Tibial artery (tissue), 4 donors: Measurements from ENCODE around the gene BMP5.

Source experiments
- DNase-seq, 2 donors: peaks; one replicate each; pipeline ENCODE4 v3.0.0-alpha.2; 2019
- H3K27ac ChIP-seq, 2 donors: fragments of 200-600 bp; sonication (generic) in 1 of 2; 1 replicate in 1 of 2; 2 replicates in 1 of 2; pipeline ENCODE4 v1.5.1; 2018 to 2019; ENCODE audit warnings: mild to moderate bottlenecking in 1 of 2
- H3K27me3 ChIP-seq, 2 donors: fragments of 200-600 bp; sonication (generic) in 1 of 2; one replicate each; pipeline versions ENCODE4 v1.5.1 to v1.6.0; 2016 to 2019
- H3K36me3 ChIP-seq, 3 donors: fragments of 200-600 bp; sonication (generic) in 2 of 3; one replicate each; pipeline ENCODE4 v1.5.1; 2016 to 2019; ENCODE audit warnings: mild to moderate bottlenecking in 2 of 3
- H3K4me1 ChIP-seq, 4 donors: fragments of 200-600 bp; sonication (generic) in 2 of 4; 1 replicate in 3 of 4; 2 replicates in 1 of 4; pipeline ENCODE4 v1.5.1; 2016 to 2019
- H3K4me3 ChIP-seq, 2 donors: fragments of 200-600 bp; sonication (generic) in 1 of 2; 1 replicate in 1 of 2; 2 replicates in 1 of 2; pipeline ENCODE4 v1.5.1; 2018 to 2019; ENCODE audit warnings: mild to moderate bottlenecking in 2 of 2
- H3K9me3 ChIP-seq, 3 donors: fragments of 200-600 bp; sonication (generic) in 1 of 3; one replicate each; pipeline ENCODE4 v1.5.1; 2016 to 2019
- CTCF ChIP-seq, 2 experiments: fragments of 200-600 bp in 1 of 2; fragments of 450-650 bp in 1 of 2; IDR thresholded peaks; one replicate each; pipeline ENCODE4 v1.5.1; 2017 to 2019; ENCODE audit warnings: antibody characterized with exemption in 2 of 2, mild to moderate bottlenecking in 1 of 2, moderate library complexity in 1 of 2
- intact Hi-C: fragments of 100-400 bp; cut with DNase I; formaldehyde crosslinking; loops from one replicate; pipeline ENCODE4 v1.15.0; 2023; ENCODE audit warnings: low total_unique reads

Gene BMP5

DNA sequence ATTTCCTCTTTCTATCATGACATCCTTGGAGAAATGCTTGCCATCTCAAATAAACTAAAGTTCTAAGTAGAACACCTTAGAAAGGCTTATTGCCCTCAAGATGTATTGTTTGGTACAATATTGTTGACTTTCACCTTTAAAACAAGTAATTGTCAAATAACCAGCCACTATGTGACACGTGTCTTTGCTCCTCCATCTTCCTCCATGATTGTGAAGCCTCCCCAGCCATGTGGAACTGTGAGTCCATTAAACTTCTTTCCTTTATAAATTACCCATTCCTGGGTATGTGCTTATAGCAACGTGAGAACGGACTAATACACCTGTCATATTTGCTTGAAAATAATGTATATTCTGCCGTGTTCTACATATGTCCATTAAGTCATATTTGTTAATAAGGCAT is 126.5 kb downstream of the BMP5 start:
- H3K4me1 ChIP-seq: no peaks in the 10 kb centered on the region
- intact Hi-C loops: no loop called here
- no peak for DNase-seq

GRCh38 chr6:55746473-55746872 is 128.9 kb downstream of the BMP5 start:
- intact Hi-C loops: no loop called here
- DNase-seq: no peak

More for the DNA sequence above, 126.5 kb downstream of the BMP5 start:
- no peaks in the 10 kb centered on the region for H3K27me3 ChIP-seq
- H3K36me3 ChIP-seq: no peaks in the 10 kb centered on the region
- H3K9me3 ChIP-seq: no peaks in the 10 kb centered on the region
- H3K27ac ChIP-seq: no peak overlapping the region
- no peak for TF ChIP-seq CTCF (IDR thresholded peaks at IDR 0.05)
- no peak overlapping the region for H3K4me3 ChIP-seq

DNA sequence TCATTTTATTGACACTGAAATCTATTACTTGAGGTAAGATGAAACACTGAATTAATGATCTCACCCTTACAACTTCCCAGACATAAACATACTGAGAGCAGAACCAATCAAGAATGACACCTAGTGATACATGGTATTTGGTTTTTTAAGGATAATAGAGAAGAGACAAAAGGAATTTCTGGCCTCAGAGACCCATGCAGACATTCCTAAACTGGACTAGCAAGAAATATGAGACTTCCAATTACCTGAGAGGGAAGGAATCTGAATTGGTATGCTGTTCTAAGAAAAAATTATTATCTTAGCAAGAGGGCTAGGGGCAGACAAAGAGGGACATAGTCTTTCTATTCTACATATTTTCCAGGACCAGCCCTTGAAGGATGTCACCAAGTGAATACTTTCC is 141.1 kb downstream of the BMP5 start:
- no peaks in the 10 kb centered on the region for H3K36me3 ChIP-seq
- intact Hi-C loops: no loop called here
- H3K9me3 ChIP-seq: peaks cover 0 to 4% (median 0%) of the 10 kb centered on the region in 3 donors
- no peak overlapping the region for H3K4me3 ChIP-seq
- H3K27me3 ChIP-seq: no peaks in the 10 kb centered on the region
- no peaks in the 10 kb centered on the region for H3K4me1 ChIP-seq
- no peak overlapping the region for H3K27ac ChIP-seq
- DNase-seq: no peak
- TF ChIP-seq CTCF (IDR thresholded peaks at IDR 0.05): no peak

More at GRCh38 chr6:55746473-55746872, 128.9 kb downstream of the BMP5 start:
- H3K9me3 ChIP-seq: no peaks in the 10 kb centered on the region
- no peaks in the 10 kb centered on the region for H3K27me3 ChIP-seq
- H3K4me1 ChIP-seq: no peaks in the 10 kb centered on the region
- H3K4me3 ChIP-seq: no peak overlapping the region
- no peaks in the 10 kb centered on the region for H3K36me3 ChIP-seq
- no peak overlapping the region for H3K27ac ChIP-seq
- TF ChIP-seq CTCF (IDR thresholded peaks at IDR 0.05): no peak

- H3K4me3 ChIP-seq: no peak overlapping the region
These were observed 145.7 kb downstream of the BMP5 start for GRCh38 chr6:55729665-55730064.

DNA sequence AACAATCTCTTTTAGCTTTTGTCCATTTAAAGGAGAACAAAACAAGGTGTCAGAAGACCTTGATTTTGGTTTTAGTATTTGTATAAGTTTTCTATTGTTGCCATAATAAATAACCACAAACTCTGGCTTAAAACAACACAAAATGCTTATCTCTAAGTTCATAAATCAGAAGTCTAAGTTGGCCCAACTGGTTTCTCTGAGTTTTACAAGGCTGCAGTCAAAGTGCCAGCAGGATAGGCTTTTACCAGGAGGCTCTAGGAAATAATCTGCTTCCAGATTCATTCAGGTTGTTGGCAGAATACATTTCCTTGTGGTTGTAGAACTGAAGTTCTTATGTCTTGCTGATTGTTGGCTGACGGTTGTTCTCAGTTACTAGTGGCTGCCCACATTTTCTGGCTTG is 149.2 kb downstream of the BMP5 start:
- Histone ChIP-seq H3K4me1 (no peaks in the 10 kb centered on the region), H3K27me3 (no peaks in the 10 kb centered on the region), H3K4me3 (no peak overlapping the region), H3K36me3 (no peaks in the 10 kb centered on the region), H3K27ac (no peak overlapping the region), H3K9me3 (no peaks in the 10 kb centered on the region)
- DNase-seq: no peak
- intact Hi-C loops: no loop called here
- TF ChIP-seq CTCF (IDR thresholded peaks at IDR 0.05): no peak

More at GRCh38 chr6:55729665-55730064, 145.7 kb downstream of the BMP5 start:
- H3K9me3 ChIP-seq: no peaks in the 10 kb centered on the region
- no peaks in the 10 kb centered on the region for H3K36me3 ChIP-seq
- no peak for DNase-seq
- H3K27ac ChIP-seq: no peak overlapping the region
- no peaks in the 10 kb centered on the region for H3K4me1 ChIP-seq
- no peak for TF ChIP-seq CTCF (IDR thresholded peaks at IDR 0.05)
- intact Hi-C loops: no loop called here
- no peaks in the 10 kb centered on the region for H3K27me3 ChIP-seq

- H3K36me3 ChIP-seq: no peaks in the 10 kb centered on the region
- no peak overlapping the region for H3K27ac ChIP-seq
- no peak for DNase-seq
- no peaks in the 10 kb centered on the region for H3K27me3 ChIP-seq
- no peak overlapping the region for H3K4me3 ChIP-seq
- TF ChIP-seq CTCF (IDR thresholded peaks at IDR 0.05): no peak
- intact Hi-C loops: no loop called here
- H3K9me3 ChIP-seq: no peaks in the 10 kb centered on the region
- no peaks in the 10 kb centered on the region for H3K4me1 ChIP-seq
These were observed 160.6 kb downstream of the BMP5 start for GRCh38 chr6:55714831-55715230.
